Tongue (tissue), 2 donors: Measurements from ENCODE around the gene MOB1B. TPM values are rescaled to one million over a fixed set of nuclear protein-coding genes. Genes with fewer than 3 reads are reported as not detected.

ENCODE experiments used
- DNase-seq: peaks from one replicate; pipeline ENCODE4 v3.0.0-alpha.2; 2015
- total RNA-seq: library from RNA; depleted of rRNA; stranded (reverse); fragments of >200 nt; gene quantifications from one replicate; pipeline ENCODE4 v1.2.3, GENCODE V29; 2014

The MOB1B gene
- total RNA-seq, 1 donor from 2014 or later: 39.2 TPM

DNA sequence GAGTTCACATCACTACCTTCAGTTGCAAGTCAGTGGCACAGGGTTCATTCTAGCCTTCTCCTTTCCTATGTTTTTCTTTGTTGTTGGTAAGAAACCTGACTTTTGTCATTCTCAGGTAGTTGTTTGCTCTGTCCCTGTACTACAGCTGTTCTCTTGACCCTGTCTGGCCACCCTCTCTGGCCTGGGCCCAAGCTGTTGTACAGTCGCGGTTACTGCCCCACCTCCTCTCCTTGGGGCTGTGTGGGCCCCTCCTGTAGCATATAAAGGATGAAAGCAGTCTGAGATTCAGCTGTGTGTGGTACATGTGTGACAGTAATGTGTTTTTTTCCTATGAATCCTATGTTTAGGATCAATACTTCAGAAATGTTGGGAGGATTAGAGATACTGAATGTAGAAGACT is 12.5 kb downstream of the MOB1B start:
- DNase-seq: no peak

DNA sequence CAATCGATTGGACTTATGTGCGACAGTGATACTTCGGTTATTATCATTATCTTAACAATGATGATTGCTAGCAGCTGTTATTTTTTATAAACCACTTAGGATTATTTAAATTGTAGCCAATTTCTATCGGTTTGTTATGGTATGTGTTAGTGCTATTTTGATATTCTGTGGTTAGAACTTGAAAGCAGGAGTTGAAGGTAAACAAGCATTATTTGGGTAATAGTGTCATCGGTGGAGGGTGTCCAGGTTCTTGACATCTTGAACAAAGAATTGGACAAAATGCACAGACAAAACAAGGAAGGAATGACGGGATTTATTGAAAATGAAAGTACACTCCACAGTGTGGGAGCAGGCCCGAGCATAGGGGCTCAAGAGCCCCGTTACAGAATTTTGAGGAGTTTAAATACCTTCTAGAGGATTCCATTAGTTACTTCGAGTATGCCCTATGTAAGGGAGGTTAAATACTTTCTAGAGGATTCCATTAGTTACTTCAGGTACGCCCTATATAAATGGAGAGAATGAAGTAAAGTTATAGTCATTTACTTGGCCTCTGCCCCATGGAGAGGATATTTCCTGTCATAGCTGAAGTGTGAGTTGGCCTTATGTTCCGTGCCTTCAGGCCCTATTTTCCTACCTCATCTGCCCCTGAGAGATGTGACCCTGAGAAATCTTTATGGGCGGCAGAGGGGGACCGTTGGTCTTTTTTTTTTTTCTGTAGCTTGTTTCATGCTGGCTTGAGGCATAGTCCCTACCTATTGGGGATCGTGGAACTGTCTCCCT is 13.1 kb downstream of the MOB1B start:
- no peak for DNase-seq

- no peak for DNase-seq
These were observed 13.8 kb downstream of the MOB1B start for GRCh38 chr4:70915874-70916559.

GRCh38 chr4:70920592-70920991 is 18.4 kb downstream of the MOB1B start:
- DNase-seq: no peak

DNA sequence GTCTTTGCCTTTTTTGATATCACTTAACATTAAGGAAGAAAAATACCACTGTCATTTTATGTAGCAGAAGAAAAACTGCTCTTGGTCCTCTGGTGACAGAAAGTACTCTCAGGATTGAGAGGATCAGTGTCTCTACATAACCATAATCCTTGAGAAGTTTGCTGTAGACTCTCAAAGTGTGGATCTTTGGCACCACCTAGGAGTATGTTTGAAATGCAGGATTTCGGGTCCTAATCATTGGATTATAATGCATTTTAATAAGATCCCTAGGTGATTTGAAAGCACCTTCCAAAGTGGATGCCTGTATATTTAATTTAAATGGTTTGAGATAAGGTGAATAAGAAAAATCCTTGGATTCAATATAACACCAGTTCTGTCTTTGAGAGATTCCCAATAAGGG is 23.2 kb downstream of the MOB1B start:
- no peak for DNase-seq

GRCh38 chr4:70925899-70926635 is 23.9 kb downstream of the MOB1B start:
- DNase-seq: no peak

DNA sequence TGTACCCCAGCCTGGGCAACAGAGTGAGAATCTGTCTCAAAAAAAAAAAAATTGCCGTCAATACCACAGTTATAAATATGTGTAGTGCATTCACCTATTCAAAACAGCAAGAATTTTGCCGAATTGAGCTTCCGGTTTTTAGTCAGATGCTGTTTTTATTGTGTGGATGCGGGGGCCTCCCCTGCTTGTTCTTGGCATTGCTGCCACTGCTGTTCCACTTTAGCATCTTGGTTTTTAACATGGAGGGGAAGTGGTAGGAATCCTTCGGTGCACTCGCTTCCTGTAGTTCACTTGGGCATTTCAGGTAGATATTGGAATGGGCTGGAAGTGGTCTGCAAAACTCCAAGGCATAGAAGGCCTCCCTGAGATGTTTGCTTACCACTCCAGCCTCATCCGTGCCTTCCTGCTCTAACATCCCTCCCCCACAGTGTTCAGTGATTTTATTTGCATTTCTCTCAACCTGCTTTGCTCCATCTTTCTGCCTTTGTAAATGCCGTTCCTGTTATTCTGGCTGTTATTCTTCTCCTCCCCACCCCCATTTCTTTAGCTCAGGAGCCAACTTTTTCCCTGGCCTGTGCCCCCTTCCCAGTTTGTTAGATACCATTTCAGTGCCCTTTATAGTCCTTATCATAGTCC is 25.5 kb downstream of the MOB1B start:
- DNase-seq: no peak

GRCh38 chr4:70930530-70931256 is 28.5 kb downstream of the MOB1B start:
- no peak for DNase-seq

DNA sequence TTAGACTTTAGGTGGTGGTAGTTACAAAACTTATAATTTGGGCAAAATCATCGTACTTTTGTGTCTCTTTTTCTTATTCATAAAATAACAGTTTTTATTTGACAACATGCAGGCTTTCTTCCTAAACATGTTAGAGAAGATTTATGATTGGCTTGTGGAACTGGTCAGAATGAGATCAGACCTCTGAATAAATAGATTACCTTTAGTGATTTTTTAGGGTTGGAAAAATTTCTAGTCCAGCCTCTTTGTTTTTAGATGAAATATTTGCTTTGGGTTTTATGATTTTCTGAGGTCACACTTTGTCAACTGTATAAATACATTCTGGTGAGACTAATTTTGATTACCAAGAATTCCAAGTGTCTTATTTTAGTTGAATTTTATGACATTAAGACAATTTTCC is 29.2 kb downstream of the MOB1B start:
- DNase-seq: no peak

DNA sequence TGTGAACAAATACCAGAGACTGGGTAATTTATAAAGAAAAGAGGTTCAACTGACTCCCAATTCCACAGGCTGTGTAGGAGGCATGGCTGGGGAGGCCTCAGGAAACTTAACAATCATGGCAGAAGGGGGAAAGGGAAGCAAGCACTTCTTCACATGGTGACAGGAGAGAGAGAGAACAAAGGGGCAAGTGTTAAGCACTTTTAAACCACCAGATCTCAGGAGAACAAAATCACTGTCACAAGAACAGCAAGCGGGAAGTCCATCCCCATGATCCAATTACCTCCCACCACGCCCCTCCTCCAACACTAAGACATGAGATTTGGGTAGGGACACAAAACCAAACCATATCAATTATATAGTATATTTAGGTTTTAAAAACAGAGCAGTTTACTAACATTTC is 30.8 kb downstream of the MOB1B start:
- no peak for DNase-seq

GRCh38 chr4:70935038-70935695 is 33.0 kb downstream of the MOB1B start:
- no peak for DNase-seq

- DNase-seq: no peak
These were observed 34.1 kb downstream of the MOB1B start for GRCh38 chr4:70936200-70936787.

DNA sequence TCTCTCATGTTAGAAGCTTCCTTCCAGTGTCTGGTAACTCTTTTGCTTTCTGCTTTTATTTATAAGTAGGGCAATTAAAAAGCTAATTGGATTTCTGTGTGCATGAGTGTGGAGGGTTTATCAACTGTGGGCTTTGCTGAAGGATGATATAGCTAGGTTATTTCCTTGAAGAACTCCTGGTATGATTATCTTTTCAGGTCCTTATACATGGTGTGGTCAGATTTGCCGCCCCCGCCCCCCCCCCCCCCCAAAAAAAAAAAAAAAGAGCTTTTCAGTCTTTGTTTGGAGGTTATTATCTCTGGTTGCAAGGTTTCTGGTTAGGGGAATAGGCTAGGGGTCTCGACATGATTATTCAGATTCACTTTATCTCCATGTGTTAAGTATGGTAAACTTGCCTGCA is 35.9 kb downstream of the MOB1B start:
- no peak for DNase-seq

DNA sequence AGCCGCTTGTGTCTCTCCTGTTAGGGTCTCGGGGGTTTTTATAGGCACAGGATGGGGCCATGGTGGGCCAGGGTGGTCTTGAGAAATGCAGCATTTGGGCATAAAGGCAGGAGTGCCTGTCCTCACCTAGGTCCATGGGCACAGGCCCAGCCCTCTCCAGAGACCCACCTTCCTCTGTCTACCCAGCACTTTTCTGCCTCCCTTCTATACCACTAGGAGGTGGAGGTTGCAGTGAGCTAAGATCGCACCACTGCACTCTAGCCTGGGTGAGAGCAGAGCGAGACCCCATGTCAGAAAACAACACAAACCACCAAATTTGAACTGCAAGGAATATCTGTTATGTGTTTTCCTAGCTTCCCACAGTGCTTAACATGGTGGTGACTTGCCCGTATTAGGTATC is 38.0 kb downstream of the MOB1B start:
- no peak for DNase-seq

DNA sequence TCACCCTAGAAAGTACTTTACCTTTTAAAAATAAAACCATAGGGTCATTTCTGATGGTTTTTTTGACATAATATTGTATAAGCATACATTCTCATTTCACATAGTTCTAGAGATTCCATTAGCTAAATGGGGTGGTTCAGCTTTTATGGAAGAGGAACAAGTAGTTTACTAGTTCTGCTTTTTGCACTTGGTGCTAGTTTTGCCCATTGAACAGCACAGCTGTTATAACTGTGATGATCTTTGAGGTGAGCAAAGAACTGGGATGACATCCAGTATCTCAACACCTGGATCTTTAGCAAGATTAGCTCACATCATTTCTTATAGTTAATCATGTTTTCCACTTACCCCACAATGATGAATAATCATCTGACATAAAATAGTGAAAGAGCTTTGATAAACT is 40.9 kb downstream of the MOB1B start:
- DNase-seq: no peak

DNA sequence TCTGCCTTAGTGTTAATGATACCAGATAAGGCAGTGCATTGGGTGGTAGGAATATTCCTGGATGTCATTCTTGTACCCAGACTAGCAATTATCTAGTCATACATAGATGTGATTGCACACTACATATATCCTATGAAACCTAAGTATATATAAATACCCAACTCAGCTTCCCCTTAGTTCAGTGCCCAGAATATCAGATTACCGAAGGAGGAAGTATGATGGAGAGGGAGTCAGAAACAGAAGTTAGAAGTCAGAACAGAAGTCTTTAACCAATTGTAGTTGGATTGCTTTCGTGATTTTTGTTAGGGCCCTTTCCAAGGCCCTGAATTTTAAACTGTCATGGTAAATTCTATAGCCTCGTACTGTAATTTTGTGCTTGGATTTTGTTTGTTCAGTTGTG is 42.9 kb downstream of the MOB1B start:
- DNase-seq: no peak

DNA sequence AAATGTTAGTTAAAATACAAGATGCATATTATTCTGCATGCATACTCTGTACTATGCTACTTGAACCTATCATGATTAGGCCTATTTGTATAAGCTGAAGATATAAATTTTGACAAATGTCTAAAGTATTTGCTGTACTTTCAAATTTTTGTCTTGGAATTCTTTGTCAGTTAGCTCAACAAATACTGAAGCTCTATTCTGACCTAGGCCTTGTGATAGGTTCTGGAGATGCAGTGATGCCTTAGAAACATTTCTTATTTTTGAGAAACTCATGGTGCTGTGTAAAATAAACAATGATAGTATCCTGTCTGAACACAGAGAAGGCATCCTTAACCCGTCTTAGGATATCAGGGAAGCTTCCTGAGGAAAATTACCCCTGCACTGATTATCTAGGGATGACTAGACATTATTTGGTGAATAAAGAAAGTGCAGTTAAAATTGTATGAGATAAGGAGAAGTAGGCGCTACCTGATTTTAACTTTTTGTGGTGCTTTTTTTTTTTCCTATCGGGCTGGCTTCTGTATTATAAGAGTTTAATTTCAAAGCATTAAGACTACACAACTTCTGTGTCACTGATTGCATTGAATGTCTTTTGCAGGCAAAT is 43.4 kb downstream of the MOB1B start:
- no peak for DNase-seq

GRCh38 chr4:70946939-70947338 is 44.8 kb downstream of the MOB1B start:
- DNase-seq: no peak

DNA sequence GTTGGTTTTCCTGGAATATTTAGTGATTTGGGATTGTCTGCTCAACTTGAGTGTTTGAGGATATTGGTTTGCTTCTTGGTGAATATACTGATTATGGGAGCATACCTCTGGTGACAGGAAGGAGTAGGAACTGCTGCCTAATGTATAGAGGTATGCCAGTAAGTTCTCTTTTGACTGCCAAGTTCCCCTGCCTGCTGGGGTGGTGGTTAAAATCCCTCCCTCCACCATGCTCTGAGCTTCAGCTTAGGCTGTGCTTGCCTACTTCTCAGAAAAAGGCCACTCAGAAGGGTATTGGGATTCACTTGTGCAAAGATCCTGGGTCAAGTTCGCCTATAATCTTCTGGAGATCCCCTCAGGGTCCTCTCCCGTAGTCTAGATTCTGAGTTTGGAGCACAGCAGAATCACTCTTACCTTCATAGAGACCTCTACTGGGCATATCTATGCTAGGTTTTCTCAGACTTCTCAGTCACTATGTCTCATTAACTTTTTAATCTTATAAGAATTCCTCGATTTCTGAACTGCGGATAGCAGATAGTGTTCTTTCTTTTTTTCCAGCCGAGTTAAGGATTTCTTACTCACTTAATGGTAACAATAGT is 46.6 kb downstream of the MOB1B start:
- no peak for DNase-seq

GRCh38 chr4:70954032-70954431 is 51.9 kb downstream of the MOB1B start:
- no peak for DNase-seq
